Activated CD4-positive, alpha-beta T cell treated with anti-CD3 and anti-CD28 coated beads, Interleukin-2, amount 10 ng/mL, durations not matched to agents 7 days and 5 days (primary cell): Measurements from ENCODE around the gene EXOC2. TPM values are rescaled to one million over a fixed set of nuclear protein-coding genes. Genes with fewer than 3 reads are reported as not detected.

Experiments
- CTCF ChIA-PET: fragments of 350-600 bp; sonication (Branson Sonifier 250); formaldehyde crosslinking; loops from one replicate; lab custom pipeline; 2021; ENCODE audit warnings: antibody characterized with exemption; lab: Charles Lee
- POLR2A ChIA-PET: fragments of 350-600 bp; sonication (Branson Sonifier 250); formaldehyde crosslinking; loops from one replicate; lab custom pipeline; 2021; ENCODE audit warnings: antibody characterized with exemption; lab: Charles Lee
- DNase-seq: peaks from one replicate; pipeline ENCODE4 v3.0.0-alpha.2; 2020
- H3K27ac Mint-ChIP-seq: one replicate; pipeline ENCODE4 v1.8.0; 2021; ENCODE audit warnings: mild to moderate bottlenecking, moderate library complexity, mixed read lengths
- H3K27me3 Mint-ChIP-seq: one replicate; pipeline ENCODE4 v1.8.0; 2021; ENCODE audit warnings: mixed read lengths
- H3K36me3 Mint-ChIP-seq: one replicate; pipeline ENCODE4 v1.8.0; 2021; ENCODE audit warnings: low read depth, mixed read lengths
- H3K4me1 Mint-ChIP-seq: one replicate; pipeline ENCODE4 v1.8.0; 2021; ENCODE audit warnings: mixed read lengths
- H3K4me3 Mint-ChIP-seq: one replicate; pipeline ENCODE4 v1.8.0; 2021; ENCODE audit warnings: mild to moderate bottlenecking, moderate library complexity, mixed read lengths
- H3K9me3 Mint-ChIP-seq: one replicate; pipeline ENCODE4 v1.8.0; 2021; ENCODE audit warnings: mixed read lengths
- total RNA-seq, 2 experiments: library from RNA; stranded (reverse); gene quantifications; one replicate each; pipeline ENCODE4 v1.2.3, GENCODE V29; 2021

The EXOC2 gene
- total RNA-seq, 2 experiments from 2014 or later, result 42.7 to 43.6 TPM

- Mint-ChIP-seq H3K4me3 (peak overlapping the region; percentile 37), H3K9me3 (peaks cover 3% of the 10 kb centered on the region), H3K27me3 (no peaks in the 10 kb centered on the region), H3K4me1 (peaks cover 70% of the 10 kb centered on the region), H3K27ac (peak overlapping the region; percentile 91), H3K36me3 (peaks cover 4% of the 10 kb centered on the region)
- POLR2A ChIA-PET, result interaction anchor here (0.6 to 0.9 kb wide), 4 partner anchors 15 to 65 kb away, joined by 3 read pairs; no protein-coding TSS in a partner anchor
- peak; percentile 88 for DNase-seq
- CTCF ChIA-PET, result interaction anchor here (0.7 to 4.5 kb wide), 8 partner anchors 12 to 258 kb away, joined by 3 to 49 read pairs (median 3); partner anchors contain the start of gene IRF4
Observed at GRCh38 chr6:446418-447366, 246.2 kb downstream of the EXOC2 start.

GRCh38 chr6:445571-446417 lies 247.1 kb downstream of the EXOC2 start:
- Mint-ChIP-seq H3K9me3 (peaks cover 3% of the 10 kb centered on the region), H3K27me3 (no peaks in the 10 kb centered on the region), H3K27ac (peak overlapping the region; percentile 91), H3K4me3 (peak overlapping the region; percentile 54), H3K4me1 (peaks cover 69% of the 10 kb centered on the region), H3K36me3 (peaks cover 4% of the 10 kb centered on the region)
- no peak for DNase-seq
- CTCF ChIA-PET, result interaction anchor here (0.7 to 4.5 kb wide), 9 partner anchors 12 to 257 kb away, joined by 3 to 49 read pairs (median 4); no protein-coding TSS in a partner anchor
- POLR2A ChIA-PET, result no interaction called here

GRCh38 chr6:444653-445275 lies 248.2 kb downstream of the EXOC2 start:
- no peaks in the 10 kb centered on the region for H3K36me3 Mint-ChIP-seq
- peak; percentile 86 for DNase-seq
- ChIA-PET POLR2A (no interaction called here), CTCF (interaction anchor here (1.0 to 4.5 kb wide), 8 partner anchors 10 to 113 kb away, joined by 3 to 49 read pairs (median 4); no protein-coding TSS in a partner anchor)
- H3K9me3 Mint-ChIP-seq, result no peaks in the 10 kb centered on the region
- H3K27ac Mint-ChIP-seq, result peak overlapping the region; percentile 91
- peak overlapping the region; percentile 54 for H3K4me3 Mint-ChIP-seq
- no peaks in the 10 kb centered on the region for H3K27me3 Mint-ChIP-seq
- peaks cover 65% of the 10 kb centered on the region for H3K4me1 Mint-ChIP-seq

DNA sequence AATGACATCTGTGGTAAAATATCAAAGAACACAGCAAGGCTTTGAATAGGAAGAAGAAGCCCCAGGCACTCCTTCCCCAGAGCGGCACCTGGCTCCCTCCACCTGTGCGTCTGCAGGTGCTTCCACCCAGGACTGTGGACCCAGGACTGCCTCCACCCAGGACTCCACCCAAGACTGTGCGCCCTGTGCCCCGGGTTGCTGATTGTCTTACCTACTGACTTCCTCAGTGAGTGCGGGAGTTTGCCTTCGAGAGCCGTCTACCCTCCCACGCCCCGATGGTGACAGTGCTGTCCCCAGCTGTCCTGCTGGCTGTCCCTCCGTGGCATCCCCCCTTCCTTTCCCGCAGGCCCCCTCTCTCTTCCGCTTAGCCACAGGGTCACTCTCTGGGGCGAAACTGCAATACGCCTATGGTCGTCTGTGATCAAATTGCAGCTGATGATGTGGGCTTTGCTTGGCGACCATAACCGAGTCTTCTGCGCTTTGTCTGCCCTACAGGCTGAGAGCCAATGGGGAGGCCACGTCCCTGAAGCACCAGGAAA lies 249.2 kb downstream of the EXOC2 start:
- peaks cover 57% of the 10 kb centered on the region for H3K4me1 Mint-ChIP-seq
- H3K27me3 Mint-ChIP-seq, result no peaks in the 10 kb centered on the region
- no peak overlapping the region for H3K27ac Mint-ChIP-seq
- no peaks in the 10 kb centered on the region for H3K9me3 Mint-ChIP-seq
- CTCF ChIA-PET, result interaction anchor here (0.6 to 4.5 kb wide), 6 partner anchors 9 to 105 kb away, joined by 3 to 49 read pairs (median 3); no protein-coding TSS in a partner anchor
- DNase-seq, result no peak
- POLR2A ChIA-PET, result no interaction called here
- H3K4me3 Mint-ChIP-seq, result no peak overlapping the region
- no peaks in the 10 kb centered on the region for H3K36me3 Mint-ChIP-seq

- no peak overlapping the region for H3K27ac Mint-ChIP-seq
- no peak for DNase-seq
- H3K4me1 Mint-ChIP-seq, result peaks cover 40% of the 10 kb centered on the region
- CTCF ChIA-PET, result interaction anchor here (0.6 to 1.3 kb wide), 2 partner anchors 9 to 24 kb away, joined by 3 to 4 read pairs; no protein-coding TSS in a partner anchor
- H3K27me3 Mint-ChIP-seq, result no peaks in the 10 kb centered on the region
- no peak overlapping the region for H3K4me3 Mint-ChIP-seq
- H3K36me3 Mint-ChIP-seq, result peaks cover 2% of the 10 kb centered on the region
- no peaks in the 10 kb centered on the region for H3K9me3 Mint-ChIP-seq
- POLR2A ChIA-PET, result no interaction called here
Observed at GRCh38 chr6:441126-441920, 251.6 kb downstream of the EXOC2 start.

GRCh38 chr6:439641-440167 lies 253.2 kb downstream of the EXOC2 start:
- ChIA-PET POLR2A (no interaction called here), CTCF (interaction anchor here (1.3 kb wide), 1 partner anchor 15 kb away, joined by 3 read pairs; no protein-coding TSS in a partner anchor)
- Mint-ChIP-seq H3K4me1 (peaks cover 35% of the 10 kb centered on the region), H3K9me3 (no peaks in the 10 kb centered on the region), H3K4me3 (no peak overlapping the region), H3K27ac (no peak overlapping the region), H3K27me3 (no peaks in the 10 kb centered on the region), H3K36me3 (peaks cover 2% of the 10 kb centered on the region)
- DNase-seq, result no peak

DNA sequence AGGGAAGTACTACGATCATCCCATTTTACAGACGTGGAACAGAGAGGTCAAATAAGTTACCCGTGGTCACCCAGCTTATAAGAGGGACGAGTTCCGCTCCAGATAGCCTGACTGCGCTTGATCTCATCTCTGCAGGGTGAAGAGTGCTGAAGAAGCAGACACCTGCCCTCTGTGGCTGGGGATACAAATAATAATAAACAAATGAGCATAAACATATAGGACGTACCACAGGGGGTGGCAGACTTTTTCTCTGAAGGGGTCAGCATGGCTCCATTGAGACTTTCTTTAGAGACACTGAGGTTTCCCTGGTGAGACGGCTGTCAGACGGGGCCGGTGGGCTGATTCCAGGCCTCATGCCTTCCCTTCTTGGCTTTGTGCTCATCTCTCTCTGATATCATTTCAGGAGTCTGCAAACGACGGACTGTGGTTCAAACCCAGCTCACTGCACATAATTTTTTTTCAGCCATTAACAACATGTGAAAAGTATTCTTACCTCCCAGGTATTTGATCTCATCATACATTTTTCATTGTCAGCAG lies 254.2 kb downstream of the EXOC2 start:
- Mint-ChIP-seq H3K9me3 (no peaks in the 10 kb centered on the region), H3K27me3 (no peaks in the 10 kb centered on the region), H3K36me3 (peaks cover 2% of the 10 kb centered on the region), H3K4me3 (no peak overlapping the region), H3K4me1 (peaks cover 35% of the 10 kb centered on the region), H3K27ac (no peak overlapping the region)
- no peak for DNase-seq
- ChIA-PET POLR2A (no interaction called here), CTCF (no interaction called here)

GRCh38 chr6:437037-437392 lies 255.9 kb downstream of the EXOC2 start:
- Mint-ChIP-seq H3K36me3 (peaks cover 2% of the 10 kb centered on the region), H3K27me3 (no peaks in the 10 kb centered on the region), H3K4me3 (no peak overlapping the region), H3K4me1 (peaks cover 39% of the 10 kb centered on the region), H3K9me3 (peaks cover 2% of the 10 kb centered on the region), H3K27ac (no peak overlapping the region)
- ChIA-PET POLR2A (no interaction called here), CTCF (interaction anchor here (1.1 to 6.5 kb wide), 4 partner anchors 8 to 43 kb away, joined by 3 to 49 read pairs (median 4); no protein-coding TSS in a partner anchor)
- no peak for DNase-seq

DNA sequence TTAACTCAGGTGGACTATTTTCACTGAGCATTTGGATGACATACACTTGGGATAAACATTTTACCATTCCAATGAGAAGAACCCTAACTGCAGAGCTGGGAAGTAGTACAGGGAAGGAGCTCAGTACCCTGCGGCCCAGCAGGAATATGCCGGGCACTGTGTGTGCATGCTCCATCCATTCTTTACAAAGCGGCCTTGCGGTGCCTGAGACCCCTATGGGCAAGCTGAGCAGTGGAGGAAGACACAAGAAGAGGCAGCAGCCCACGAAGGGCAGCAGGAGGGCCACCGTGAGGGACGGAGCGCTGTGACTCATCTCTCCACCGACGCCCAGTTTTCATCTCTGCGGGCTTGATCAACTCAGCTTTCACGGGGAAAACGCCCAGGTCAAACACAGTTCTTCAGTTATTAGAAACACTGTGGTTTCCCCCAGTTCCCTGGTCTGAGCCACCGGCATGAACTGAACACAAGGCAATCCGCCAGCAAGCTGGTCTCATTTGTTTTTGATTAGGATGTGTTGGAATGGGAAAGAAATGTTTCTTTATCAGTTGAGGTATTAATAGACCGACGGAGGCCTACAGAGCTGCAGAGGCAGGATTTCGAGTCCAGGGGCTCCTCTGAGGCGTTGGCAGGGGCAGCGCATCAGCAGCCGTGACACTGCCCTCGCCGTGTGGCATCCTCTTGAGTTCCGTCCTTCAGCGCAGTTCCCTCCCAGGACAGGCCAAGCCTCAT lies 256.5 kb downstream of the EXOC2 start:
- Mint-ChIP-seq H3K9me3 (peaks cover 2% of the 10 kb centered on the region), H3K4me3 (no peak overlapping the region), H3K27ac (peak overlapping the region; percentile 16), H3K36me3 (peaks cover 2% of the 10 kb centered on the region), H3K27me3 (no peaks in the 10 kb centered on the region), H3K4me1 (peaks cover 45% of the 10 kb centered on the region)
- no peak for DNase-seq
- POLR2A ChIA-PET, result interaction anchor here (0.6 kb wide), 1 partner anchor 59 kb away, joined by 3 read pairs; no protein-coding TSS in a partner anchor
- CTCF ChIA-PET, result interaction anchor here (1.1 to 6.5 kb wide), 6 partner anchors 9 to 42 kb away, joined by 3 to 49 read pairs (median 4); no protein-coding TSS in a partner anchor
